ENCODE data around the gene GPR146.

Gene GPR146

DNA sequence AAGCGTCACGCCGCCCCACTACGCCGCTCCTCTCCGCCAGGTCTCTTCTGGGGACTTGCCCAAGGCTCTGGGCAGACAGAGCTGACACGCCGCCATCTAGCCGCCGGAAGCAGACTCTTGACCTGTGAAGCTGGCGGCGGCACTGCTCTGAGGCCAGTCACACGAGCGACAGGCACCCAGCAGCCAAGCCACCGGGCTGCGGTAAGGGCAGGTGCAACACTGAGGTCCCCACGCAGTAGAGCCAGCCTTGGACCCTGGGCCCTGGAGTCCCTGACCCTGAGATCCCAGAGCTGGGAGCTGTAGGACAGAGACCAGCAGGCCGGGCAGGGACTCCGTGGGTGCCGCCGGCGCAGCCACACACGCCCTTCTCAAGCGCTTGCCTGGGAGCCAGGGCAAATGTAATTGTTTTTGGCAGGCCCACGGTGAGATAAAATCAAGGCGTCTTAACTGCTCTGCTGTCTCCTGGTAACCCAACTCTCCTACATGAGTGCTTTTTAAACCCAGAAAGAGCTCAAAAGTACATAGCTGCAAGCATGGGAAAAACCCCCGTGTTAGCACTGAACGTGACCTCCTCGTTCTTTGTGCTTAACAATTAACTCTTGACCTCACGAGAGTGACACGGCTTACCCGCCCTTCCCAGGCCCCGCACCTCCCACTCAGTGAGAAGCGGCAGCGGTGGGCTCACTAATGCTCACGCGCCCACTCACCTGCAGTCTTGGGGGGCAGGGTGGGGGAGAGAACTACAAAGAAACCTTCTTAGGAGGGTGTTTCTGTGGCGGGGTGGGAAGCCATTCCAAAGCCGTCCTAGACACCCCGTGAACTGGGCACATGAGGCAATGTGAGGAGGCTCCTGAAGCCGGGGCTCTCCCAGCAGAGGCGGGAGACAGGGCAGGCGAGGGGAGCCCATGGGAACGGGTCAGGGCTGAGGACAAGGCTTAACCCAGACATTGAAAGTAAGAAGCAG, 52.1 kb downstream of the GPR146 start:
- H3K23ac ChIP-seq (ENCODE audit: low read length), result no peak overlapping the region
- H2BK15ac ChIP-seq (replicated peaks; ENCODE audit: low read depth), result no peak overlapping the region
- no CpG with 5 or more reads among the region's 44 CpGs for WGBS (ENCODE audit: extremely low coverage, insufficient coverage, low lambda C conversion rate)

DNA sequence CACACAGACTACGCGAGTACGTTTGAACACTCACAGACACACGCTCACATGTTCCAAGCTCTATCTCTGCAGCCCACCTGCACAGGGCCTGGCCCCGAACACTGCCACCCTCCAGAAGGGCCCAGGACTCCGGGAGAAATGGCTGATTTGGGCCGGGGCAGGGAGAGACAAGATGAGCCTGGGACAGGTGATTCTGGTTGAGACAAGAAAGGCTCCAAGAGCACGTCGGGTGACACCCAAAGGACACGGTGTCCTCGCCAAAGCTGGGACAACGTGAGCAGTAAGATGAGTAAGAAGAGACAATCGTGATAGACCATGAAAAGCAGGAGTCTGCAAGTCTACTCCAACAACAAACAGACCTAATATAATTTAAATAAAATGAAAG, 52.8 kb downstream of the GPR146 start:
- Histone ChIP-seq H3K79me2 (ENCODE audit: control insufficient read depth, insufficient read depth, low read length) (no peaks in the 10 kb centered on the region), H3K27ac (ENCODE audit: low read depth, low read length) (no peak overlapping the region), H2BK120ac (ENCODE audit: low read depth, low read length) (no peak overlapping the region), H2BK5ac (ENCODE audit: low read length) (no peak overlapping the region), H2BK15ac (replicated peaks; ENCODE audit: low read depth) (no peak overlapping the region), H4K8ac (ENCODE audit: low read depth, low read length) (no peak overlapping the region), H3K4me2 (ENCODE audit: low read length) (no peak overlapping the region), H3K27me3 (ENCODE audit: insufficient read depth, low read length, poor library complexity) (no peaks in the 10 kb centered on the region), H3K4ac (ENCODE audit: low read depth, low read length) (no peak overlapping the region), H3K79me1 (ENCODE audit: low read length) (peaks cover 5% of the 10 kb centered on the region), H3K56ac (ENCODE audit: low read length) (no peak overlapping the region), H3K4me1 (ENCODE audit: control insufficient read depth, low read depth, low read length) (no peaks in the 10 kb centered on the region), H2AK5ac (ENCODE audit: low read length) (no peak overlapping the region), H3K9ac (ENCODE audit: low read length) (no peak overlapping the region), H3K4me3 (ENCODE audit: low read length) (no peak overlapping the region), H4K5ac (ENCODE audit: low read length) (no peak overlapping the region), H3K23ac (ENCODE audit: low read length) (no peak overlapping the region), H3K36me3 (ENCODE audit: control insufficient read depth, insufficient read depth, low read length) (peaks cover 2% of the 10 kb centered on the region), H3K18ac (ENCODE audit: low read length) (no peak overlapping the region)
- no peak for DNase-seq
- WGBS (ENCODE audit: extremely low coverage, insufficient coverage, low lambda C conversion rate), result no CpG with 5 or more reads among the region's 13 CpGs

More for the DNA sequence above, 52.1 kb downstream of the GPR146 start:
- H3K4me2 ChIP-seq (ENCODE audit: low read length), result no peak overlapping the region
- H3K27me3 ChIP-seq (ENCODE audit: insufficient read depth, low read length, poor library complexity), result no peaks in the 10 kb centered on the region
- no peak overlapping the region for H3K4ac ChIP-seq (ENCODE audit: low read depth, low read length)
- H3K79me1 ChIP-seq (ENCODE audit: low read length), result peaks cover 5% of the 10 kb centered on the region
- H3K4me1 ChIP-seq (ENCODE audit: control insufficient read depth, low read depth, low read length), result no peaks in the 10 kb centered on the region
- H2BK120ac ChIP-seq (ENCODE audit: low read depth, low read length), result no peak overlapping the region
- H3K4me3 ChIP-seq (ENCODE audit: low read length), result no peak overlapping the region
- H3K27ac ChIP-seq (ENCODE audit: low read depth, low read length), result no peak overlapping the region
- no peak overlapping the region for H3K18ac ChIP-seq (ENCODE audit: low read length)
- H4K5ac ChIP-seq (ENCODE audit: low read length), result no peak overlapping the region
- H3K36me3 ChIP-seq (ENCODE audit: control insufficient read depth, insufficient read depth, low read length), result peaks cover 2% of the 10 kb centered on the region
- no peak overlapping the region for H2BK5ac ChIP-seq (ENCODE audit: low read length)
- DNase-seq, result no peak
- H4K8ac ChIP-seq (ENCODE audit: low read depth, low read length), result no peak overlapping the region
- no peaks in the 10 kb centered on the region for H3K79me2 ChIP-seq (ENCODE audit: control insufficient read depth, insufficient read depth, low read length)
- no peak overlapping the region for H2AK5ac ChIP-seq (ENCODE audit: low read length)
- H3K56ac ChIP-seq (ENCODE audit: low read length), result no peak overlapping the region
- no peak overlapping the region for H3K9ac ChIP-seq (ENCODE audit: low read length)

DNA sequence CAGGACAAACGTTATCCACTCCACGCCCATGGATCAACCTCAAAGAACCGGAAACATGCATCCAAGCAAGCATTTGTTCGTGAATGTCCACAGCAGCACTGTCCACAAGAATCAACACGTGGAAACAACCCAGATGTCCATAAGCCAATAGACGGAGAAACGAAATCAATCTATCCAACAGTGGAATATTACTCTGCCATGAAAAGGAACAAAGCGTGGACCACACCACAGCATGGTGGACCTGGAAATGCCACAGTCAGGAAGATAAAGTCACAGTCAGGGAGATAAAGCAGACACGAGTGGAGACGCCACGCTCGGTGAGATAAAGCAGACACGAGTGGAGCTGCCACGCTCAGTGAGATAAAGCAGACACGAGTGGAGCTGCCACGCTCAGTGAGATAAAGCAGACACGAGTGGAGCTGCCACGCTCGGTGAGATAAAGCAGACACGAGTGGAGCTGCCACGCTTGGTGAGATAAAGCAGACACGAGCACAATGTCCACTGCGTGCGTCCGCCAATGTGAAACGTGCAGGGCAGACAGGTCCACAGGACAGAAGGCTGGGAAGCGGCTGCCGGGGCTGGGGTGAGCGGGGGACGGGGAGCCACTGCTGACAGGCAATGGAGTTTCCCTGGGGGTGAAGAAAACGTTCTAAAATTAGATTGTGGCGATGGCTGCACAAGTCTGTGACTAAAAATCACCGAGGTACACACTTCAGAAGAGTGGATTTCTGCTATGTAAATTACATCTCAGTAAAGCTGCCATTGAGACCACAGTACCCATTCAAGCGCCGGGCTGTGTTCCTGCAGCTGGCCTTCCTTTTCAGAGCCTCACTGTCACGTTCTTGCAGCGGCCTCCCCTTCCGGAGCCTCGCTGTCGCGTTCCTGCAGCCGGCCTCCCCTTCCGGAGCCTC, 54.2 kb downstream of the GPR146 start:
- H3K18ac ChIP-seq (ENCODE audit: low read length), result no peak overlapping the region
- H2AK5ac ChIP-seq (ENCODE audit: low read length), result no peak overlapping the region
- H3K23ac ChIP-seq (ENCODE audit: low read length), result no peak overlapping the region
- no peak overlapping the region for H3K9ac ChIP-seq (ENCODE audit: low read length)
- H3K56ac ChIP-seq (ENCODE audit: low read length), result no peak overlapping the region
- H3K4me3 ChIP-seq (ENCODE audit: low read length), result no peak overlapping the region
- no peaks in the 10 kb centered on the region for H3K4me1 ChIP-seq (ENCODE audit: control insufficient read depth, low read depth, low read length)
- no peak overlapping the region for H4K8ac ChIP-seq (ENCODE audit: low read depth, low read length)
- DNase-seq, result no peak
- H3K4ac ChIP-seq (ENCODE audit: low read depth, low read length), result no peak overlapping the region
- no CpG with 5 or more reads among the region's 43 CpGs for WGBS (ENCODE audit: extremely low coverage, insufficient coverage, low lambda C conversion rate)
- peaks cover 5% of the 10 kb centered on the region for H3K79me1 ChIP-seq (ENCODE audit: low read length)
- no peak overlapping the region for H2BK120ac ChIP-seq (ENCODE audit: low read depth, low read length)
- H3K79me2 ChIP-seq (ENCODE audit: control insufficient read depth, insufficient read depth, low read length), result no peaks in the 10 kb centered on the region
- H2BK15ac ChIP-seq (replicated peaks; ENCODE audit: low read depth), result no peak overlapping the region
- H2BK5ac ChIP-seq (ENCODE audit: low read length), result no peak overlapping the region
- H3K27ac ChIP-seq (ENCODE audit: low read depth, low read length), result no peak overlapping the region
- H3K27me3 ChIP-seq (ENCODE audit: insufficient read depth, low read length, poor library complexity), result no peaks in the 10 kb centered on the region
- no peak overlapping the region for H4K5ac ChIP-seq (ENCODE audit: low read length)
- no peak overlapping the region for H3K4me2 ChIP-seq (ENCODE audit: low read length)
- peaks cover 2% of the 10 kb centered on the region for H3K36me3 ChIP-seq (ENCODE audit: control insufficient read depth, insufficient read depth, low read length)

DNA sequence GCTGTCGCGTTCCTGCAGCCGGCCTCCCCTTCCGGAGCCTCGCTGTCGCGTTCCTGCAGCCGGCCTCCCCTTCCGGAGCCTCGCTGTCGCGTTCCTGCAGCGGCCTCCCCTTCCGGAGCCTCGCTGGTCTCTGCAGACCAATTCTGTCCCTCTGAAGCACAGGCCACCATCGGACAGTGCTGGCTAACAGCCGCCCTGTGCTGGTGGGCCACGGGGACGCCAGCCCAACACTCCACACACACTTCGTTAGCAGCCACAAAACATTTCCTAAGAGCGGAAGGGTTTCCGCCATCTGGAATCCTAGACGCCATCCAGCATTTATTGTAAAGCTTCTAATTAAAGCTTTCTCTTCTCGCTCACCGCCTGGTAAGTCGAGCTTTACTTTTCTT, 54.8 kb downstream of the GPR146 start:
- Histone ChIP-seq H4K5ac (ENCODE audit: low read length) (no peak overlapping the region), H3K56ac (ENCODE audit: low read length) (no peak overlapping the region), H3K79me1 (ENCODE audit: low read length) (peaks cover 7% of the 10 kb centered on the region), H3K9ac (ENCODE audit: low read length) (no peak overlapping the region), H3K23ac (ENCODE audit: low read length) (no peak overlapping the region), H3K36me3 (ENCODE audit: control insufficient read depth, insufficient read depth, low read length) (peaks cover 2% of the 10 kb centered on the region), H3K4me2 (ENCODE audit: low read length) (no peak overlapping the region), H3K27me3 (ENCODE audit: insufficient read depth, low read length, poor library complexity) (no peaks in the 10 kb centered on the region), H2BK120ac (ENCODE audit: low read depth, low read length) (no peak overlapping the region), H3K79me2 (ENCODE audit: control insufficient read depth, insufficient read depth, low read length) (no peaks in the 10 kb centered on the region), H3K18ac (ENCODE audit: low read length) (no peak overlapping the region), H3K4ac (ENCODE audit: low read depth, low read length) (no peak overlapping the region), H2BK15ac (replicated peaks; ENCODE audit: low read depth) (no peak overlapping the region), H2BK5ac (ENCODE audit: low read length) (no peak overlapping the region), H4K8ac (ENCODE audit: low read depth, low read length) (no peak overlapping the region), H2AK5ac (ENCODE audit: low read length) (no peak overlapping the region), H3K4me1 (ENCODE audit: control insufficient read depth, low read depth, low read length) (no peaks in the 10 kb centered on the region), H3K27ac (ENCODE audit: low read depth, low read length) (no peak overlapping the region), H3K4me3 (ENCODE audit: low read length) (no peak overlapping the region)
- no peak for DNase-seq
- no CpG with 5 or more reads among the region's 26 CpGs for WGBS (ENCODE audit: extremely low coverage, insufficient coverage, low lambda C conversion rate)

DNA sequence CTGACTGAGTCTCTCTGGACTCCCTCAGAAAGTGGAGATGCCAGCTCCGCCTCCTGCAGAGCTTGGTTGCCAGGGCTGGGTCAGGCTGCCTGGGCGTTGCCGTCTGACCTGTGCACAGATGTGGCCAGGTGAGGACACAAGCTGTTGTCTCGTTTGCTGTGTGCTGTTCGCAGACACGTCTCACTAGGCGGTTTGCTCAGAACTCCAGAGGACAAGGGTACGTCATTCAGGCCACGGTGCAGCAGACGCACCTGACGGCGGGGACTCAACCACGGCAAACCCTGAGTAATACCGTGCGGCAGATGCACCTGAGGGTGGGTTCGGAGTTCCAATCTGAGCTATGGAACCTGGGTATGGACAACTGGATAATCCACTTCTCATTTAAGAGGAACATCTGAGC, 55.3 kb downstream of the GPR146 start:
- H2BK120ac ChIP-seq (ENCODE audit: low read depth, low read length), result no peak overlapping the region
- no peak overlapping the region for H3K4ac ChIP-seq (ENCODE audit: low read depth, low read length)
- no peak overlapping the region for H4K8ac ChIP-seq (ENCODE audit: low read depth, low read length)
- H3K56ac ChIP-seq (ENCODE audit: low read length), result no peak overlapping the region
- no peak overlapping the region for H3K4me3 ChIP-seq (ENCODE audit: low read length)
- no peak overlapping the region for H2AK5ac ChIP-seq (ENCODE audit: low read length)
- no peak overlapping the region for H2BK15ac ChIP-seq (replicated peaks; ENCODE audit: low read depth)
- H3K4me1 ChIP-seq (ENCODE audit: control insufficient read depth, low read depth, low read length), result no peaks in the 10 kb centered on the region
- H3K18ac ChIP-seq (ENCODE audit: low read length), result no peak overlapping the region
- H3K4me2 ChIP-seq (ENCODE audit: low read length), result no peak overlapping the region
- peaks cover 2% of the 10 kb centered on the region for H3K36me3 ChIP-seq (ENCODE audit: control insufficient read depth, insufficient read depth, low read length)
- no peak overlapping the region for H3K23ac ChIP-seq (ENCODE audit: low read length)
- no peak overlapping the region for H2BK5ac ChIP-seq (ENCODE audit: low read length)
- no peak for DNase-seq
- H3K79me2 ChIP-seq (ENCODE audit: control insufficient read depth, insufficient read depth, low read length), result no peaks in the 10 kb centered on the region
- H3K9ac ChIP-seq (ENCODE audit: low read length), result no peak overlapping the region
- no CpG with 5 or more reads among the region's 16 CpGs for WGBS (ENCODE audit: extremely low coverage, insufficient coverage, low lambda C conversion rate)
- peaks cover 7% of the 10 kb centered on the region for H3K79me1 ChIP-seq (ENCODE audit: low read length)
- no peaks in the 10 kb centered on the region for H3K27me3 ChIP-seq (ENCODE audit: insufficient read depth, low read length, poor library complexity)
- no peak overlapping the region for H3K27ac ChIP-seq (ENCODE audit: low read depth, low read length)
- no peak overlapping the region for H4K5ac ChIP-seq (ENCODE audit: low read length)
